Brain pericyte (primary cell): ENCODE results near the gene ASCL2.

Source experiments
- DNase-seq: peaks from one replicate; pipeline ENCODE4 v3.0.0-alpha.2; 2012; ENCODE audit warnings: low read depth, low spot score

ASCL2 gene

DNA sequence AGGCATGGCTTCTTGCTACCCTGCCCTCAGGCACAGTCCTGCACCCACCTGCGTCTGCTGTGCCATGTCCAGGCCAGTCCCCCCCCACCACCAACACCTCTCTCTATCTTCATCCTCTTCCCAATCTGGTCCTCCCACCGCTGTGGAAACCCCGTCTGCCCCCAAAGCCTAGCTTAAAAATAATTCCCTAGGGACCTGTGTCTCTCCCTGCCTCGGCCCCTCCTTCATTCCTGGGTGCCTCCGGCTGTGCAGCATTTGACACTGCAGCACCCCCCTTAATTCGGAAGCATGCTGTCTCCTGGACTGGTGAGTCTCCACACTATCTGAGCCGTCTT, 2.5 kb upstream of the ASCL2 start:
- no peak for DNase-seq

DNA sequence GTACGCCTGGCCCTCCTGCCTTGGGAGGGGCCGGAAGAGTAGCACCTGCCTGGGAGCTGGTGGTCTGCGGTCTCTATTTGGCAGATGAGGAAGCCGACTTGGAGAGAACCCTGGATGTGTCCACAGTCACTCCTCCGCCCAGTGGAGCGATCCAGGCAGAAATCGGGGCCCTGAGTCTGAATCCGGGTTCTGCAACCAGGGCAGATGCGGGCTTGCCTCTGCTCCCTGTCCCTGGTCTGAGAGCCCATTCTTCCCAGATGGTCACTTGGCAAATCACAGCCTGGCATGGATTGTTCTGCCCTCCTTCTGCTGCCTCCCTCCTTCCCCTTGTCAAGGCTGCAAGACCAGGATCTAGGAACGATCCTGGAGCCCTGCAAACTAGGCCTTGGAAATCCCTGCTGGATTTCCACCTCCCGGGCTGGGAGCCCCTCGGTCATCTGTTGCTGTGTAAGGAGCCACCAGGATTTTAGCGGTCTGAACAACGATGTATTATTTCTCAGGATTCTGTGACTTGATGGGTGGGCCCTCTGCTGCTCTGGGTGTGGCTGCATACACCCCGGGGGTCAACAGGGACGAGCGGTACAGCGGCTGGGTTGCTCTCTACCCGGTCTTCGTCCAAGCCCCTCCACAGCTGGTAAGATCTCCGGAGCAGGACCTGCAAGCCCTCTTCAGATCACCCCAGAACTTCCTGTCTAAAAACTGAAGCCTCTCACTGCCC, 2.0 kb upstream of the ASCL2 start:
- no peak for DNase-seq

DNA sequence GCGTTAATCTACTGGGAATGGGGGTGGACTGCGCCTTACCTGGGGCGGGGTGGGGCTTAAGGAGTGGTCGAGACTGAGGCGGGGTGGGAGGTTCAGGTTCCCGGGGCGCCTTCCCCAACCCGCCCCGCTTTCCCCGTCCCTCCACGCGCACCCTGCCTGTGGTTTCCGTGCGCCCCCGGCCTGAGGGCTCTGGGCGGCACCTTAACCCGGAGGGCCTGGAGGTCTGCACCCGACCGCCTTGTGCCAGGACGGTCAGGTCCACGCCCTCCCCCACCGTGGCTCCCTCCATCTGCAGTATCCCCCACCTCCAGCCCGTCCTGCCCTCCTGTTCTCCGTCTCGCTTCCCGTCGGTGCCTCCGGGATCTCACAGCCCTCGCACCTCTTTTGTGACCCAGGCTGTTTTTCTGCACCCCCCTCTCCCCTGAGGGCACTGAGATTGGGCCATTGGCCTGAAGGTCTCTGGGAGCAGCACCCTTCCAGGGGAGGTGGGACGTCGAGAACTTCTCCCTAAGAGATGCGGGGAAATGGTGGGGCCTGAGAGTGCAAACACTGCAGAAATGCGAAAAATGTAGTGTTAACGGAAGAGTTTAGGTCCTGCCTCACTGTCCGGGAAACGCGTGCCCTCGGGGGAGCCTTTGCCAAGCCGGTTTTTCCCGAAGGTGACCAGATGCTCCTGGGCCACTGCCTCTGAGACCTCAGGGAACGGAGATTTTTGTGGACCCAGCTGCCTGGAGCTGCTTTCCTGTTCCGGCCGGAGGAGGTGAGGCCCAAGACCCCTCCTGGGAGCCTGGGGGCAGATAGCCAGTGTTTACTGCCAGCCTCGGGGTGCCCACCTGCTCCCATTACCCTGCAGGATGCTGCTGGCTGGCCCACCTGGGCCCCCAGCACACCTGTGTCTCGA, 1.2 kb upstream of the ASCL2 start:
- DNase-seq = no peak

DNA sequence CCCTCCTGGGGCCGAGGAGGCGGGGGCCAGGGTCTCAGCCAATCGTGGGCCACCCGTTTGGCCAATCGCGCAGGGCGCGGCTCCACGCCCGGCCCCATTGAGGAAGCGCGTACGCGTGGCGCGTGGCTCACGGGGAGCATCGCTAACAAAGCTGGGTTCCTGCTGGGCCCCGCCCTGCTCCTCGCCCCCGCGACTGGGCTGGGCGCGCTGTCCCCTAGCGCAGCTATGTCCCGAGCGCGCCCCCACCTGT, 614 bp upstream of the ASCL2 start:
- DNase-seq = no peak

DNA sequence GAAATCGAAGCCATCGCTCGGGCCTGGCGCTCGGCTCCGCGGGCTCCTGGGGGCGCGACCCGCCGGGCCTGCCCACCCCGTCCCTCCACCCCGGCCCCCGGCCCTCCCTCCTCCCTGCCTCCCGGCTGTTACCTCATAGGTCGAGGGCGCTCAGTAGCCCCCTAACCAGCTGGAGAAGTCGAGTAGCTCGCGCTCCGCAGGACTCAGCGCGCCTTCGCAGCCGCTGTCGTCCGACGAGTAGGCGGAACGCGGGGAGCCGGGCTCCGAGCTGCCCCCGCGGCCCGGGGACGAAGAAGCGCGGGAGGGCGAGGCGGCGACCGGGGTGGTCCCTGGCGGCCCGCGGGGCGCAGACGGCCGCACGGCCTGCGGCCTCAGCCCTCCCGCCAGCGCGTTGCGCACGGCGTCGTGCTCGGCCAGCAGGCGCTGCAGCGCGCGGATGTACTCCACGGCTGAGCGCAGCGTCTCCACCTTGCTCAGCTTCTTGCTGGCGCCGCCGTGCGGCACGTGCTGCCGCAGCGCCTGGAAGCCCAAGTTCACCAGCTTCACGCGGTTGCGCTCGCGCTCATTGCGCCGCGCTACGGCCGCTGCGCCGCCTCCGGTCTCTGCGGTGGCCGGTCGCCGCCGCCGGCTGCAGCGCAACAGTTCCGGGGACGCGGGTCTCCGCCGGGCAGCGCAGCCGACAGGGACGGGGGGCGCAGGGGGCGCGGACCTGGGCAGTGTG, 627 bp downstream of the ASCL2 start:
- DNase-seq = no peak

DNA sequence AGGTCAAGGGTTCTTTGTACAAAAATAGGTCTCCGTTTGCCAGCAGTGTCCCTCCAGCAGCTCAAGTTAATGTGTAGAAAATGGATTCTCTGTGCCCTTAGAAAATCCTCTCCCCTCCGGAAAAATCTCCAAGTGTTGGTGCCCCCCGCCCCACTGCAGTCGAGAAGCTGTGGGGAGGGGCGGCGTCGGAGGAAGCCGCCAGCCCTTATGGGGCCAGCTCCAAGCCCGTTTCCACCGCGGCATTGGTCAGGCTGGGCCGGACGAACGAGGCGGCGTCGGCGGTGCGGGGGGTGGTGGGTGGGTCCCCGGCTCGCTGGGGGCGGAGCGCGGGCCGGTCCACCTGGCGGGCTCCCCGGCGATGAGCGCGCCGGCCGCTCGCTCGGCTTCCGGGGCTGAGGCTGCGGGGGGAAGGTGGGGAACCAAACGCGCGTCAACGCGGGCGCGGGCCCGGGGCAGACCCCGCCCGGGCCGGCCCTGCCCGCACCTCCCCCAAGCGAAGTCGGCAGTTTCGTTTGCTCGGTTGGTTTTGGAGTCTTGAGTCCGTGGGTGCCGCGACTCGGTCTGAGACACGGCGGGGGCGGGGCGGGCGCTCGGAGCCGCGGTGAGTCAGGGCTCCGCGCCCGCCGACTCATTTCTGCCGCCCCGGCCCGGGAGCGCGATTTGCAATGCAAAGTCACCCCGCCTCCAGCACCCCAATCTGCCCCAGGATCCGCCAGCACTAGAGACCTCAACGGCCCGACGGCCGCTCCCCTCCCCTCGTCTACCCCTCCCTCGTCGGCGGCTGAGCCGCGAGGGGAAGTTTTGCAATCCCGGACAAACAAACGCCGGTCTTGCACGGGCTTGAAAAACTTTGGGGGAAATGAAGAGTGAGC, 1.4 kb downstream of the ASCL2 start:
- DNase-seq = no peak

DNA sequence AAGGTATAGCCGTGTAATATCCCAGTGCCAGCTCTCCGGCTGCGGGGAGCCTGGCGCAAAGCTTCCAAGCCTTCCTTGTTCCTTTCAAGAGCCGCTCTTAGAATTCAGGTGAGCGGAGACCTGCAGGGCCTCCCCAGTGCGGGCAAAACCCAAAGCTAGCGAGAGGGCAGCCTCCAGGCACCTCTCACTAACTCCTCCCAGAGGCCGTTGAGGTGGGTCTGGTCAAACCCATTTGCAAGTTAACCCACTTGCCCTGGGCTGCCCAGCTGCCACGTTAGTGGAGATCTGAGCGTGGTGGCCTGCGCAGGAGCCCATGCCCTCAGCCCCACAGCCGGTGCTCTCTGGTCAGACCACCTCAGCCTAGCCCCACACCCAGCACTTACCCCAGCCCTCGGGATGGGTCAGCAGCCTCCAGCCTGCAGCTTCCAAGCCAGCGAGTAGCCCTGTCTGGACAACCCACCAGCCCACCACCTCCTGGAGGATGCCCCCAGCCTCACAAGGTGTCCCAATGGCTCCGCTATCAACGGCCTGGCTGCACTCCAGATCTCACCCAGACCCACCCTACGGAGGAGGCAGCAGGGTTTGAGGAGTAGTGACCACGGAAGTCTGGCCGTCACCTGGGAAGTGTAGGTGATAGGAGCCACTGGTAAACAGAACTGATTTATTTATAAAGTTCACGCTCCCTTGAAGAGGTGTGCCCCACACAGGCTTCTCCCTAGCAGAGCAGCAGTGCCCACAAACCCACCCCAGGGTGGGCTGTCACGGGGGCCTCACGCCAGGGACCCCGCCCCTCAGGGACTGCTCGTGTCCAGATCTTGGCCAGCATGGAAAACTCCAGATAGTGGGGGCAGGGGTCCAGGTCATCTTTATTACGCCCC, 2.3 kb downstream of the ASCL2 start:
- no peak for DNase-seq

DNA sequence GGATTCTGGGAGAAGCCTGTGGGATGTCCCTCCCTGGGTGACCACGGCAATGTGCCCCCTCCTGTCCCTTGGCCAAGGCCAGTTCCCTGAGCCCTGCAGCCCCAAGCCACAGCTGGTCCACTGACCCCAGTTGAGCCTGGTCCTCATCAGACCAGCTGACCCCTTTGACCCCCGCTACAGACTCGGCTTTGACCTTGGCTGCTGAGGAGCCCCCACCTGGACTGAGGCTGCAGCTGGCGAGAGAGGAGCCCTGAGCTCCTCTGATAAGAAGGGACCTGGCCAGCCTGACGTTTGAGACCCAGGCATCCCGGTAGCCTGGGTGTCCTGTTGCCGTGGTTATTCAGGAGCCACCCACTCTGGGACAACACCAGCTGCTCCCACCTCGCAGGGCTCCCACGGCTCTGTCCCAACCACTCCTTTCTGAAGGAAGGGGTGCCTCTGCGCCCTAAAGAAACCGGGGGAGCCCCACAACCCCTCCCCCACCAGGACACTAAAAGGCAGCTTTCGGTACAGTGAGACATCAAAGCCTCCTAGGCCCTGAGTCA, 3.0 kb downstream of the ASCL2 start:
- no peak for DNase-seq

GRCh38 chr11:2266586-2267305, 3.6 kb downstream of the ASCL2 start:
- DNase-seq = no peak

DNA sequence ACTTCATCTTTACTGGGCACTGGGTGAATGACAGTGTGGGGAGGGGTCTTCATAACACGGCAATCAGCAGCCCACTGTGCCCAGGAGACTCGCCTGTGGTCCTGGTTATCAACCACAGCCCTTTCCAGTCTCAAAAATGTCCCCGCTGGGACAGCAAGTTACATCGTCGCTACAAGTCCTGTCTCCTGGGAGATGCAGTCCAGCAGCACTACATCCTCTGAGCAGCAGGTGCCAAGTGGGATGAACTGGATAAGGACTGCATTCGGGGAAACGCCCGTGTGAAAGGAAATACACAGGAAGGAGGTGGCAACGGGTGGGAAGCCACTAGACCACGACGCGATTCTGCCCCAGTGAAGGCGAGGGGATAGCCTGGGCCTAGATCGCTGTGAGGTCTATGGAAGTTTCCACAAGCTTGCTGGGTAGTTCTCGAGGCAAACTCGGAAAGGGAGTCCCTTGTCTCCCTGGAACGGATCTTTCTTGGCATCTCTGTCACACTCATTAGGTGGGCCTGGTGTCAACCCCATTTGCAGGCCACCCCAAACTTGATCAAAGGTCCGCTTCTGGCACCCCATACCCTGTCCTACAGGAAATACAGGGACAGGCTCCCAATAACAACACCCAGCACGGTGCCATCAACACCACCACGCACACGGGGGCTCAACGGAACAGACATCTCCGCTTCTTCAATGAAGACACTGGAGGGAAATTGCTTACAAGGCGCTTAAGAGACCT, 4.4 kb downstream of the ASCL2 start:
- no peak for DNase-seq

GRCh38 chr11:2265396-2265795, 5.0 kb downstream of the ASCL2 start:
- DNase-seq = no peak

- DNase-seq = no peak
Measured at GRCh38 chr11:2264366-2265053, 5.9 kb downstream of the ASCL2 start.

GRCh38 chr11:2263724-2264360, 6.5 kb downstream of the ASCL2 start:
- DNase-seq = no peak

DNA sequence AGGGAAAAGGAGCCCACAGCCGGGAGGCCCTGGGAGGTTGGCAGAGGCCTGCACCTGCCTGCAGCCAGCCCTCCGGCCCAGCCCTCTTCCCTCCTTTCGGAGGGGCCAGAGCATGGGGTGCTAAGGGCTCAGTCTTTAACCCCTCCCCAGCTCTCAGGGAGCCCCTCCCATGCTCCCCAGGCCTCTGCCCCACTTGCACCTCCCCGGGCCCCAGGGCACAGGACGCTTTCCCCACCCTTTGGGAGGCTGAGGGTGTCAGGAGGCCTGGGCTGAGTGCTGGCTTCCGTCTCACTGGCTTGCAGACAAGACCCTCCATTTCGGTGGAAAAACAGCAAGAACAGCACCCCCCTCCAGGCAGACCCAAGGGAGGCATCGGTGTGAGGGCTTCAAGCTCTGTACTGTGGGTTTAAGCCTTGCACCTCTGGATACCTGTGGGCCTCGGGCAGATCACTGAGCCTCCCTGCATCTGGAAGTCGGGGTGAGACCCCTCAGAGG, 7.3 kb downstream of the ASCL2 start:
- no peak for DNase-seq

- no peak for DNase-seq
Measured at GRCh38 chr11:2262301-2263070, 7.9 kb downstream of the ASCL2 start.

- DNase-seq = no peak
Measured at GRCh38 chr11:2261436-2262230, 8.8 kb downstream of the ASCL2 start.
